Psoas muscle (tissue), 8 donors: ENCODE measurements around the gene AQP2. TPM values are rescaled to one million over a fixed set of nuclear protein-coding genes. Genes with fewer than 3 reads are reported as not detected.

Experiments used
- ATAC-seq, 4 donors: fragments of 200-7000 bp; cut with Tn5 transposase; one replicate each; pipeline ENCODE4 v1.9.1; 2020; ENCODE audit warnings: moderate library complexity in 3 of 4, mild to moderate bottlenecking in 2 of 4
- DNase-seq, 2 donors: peaks; one replicate each; pipeline ENCODE4 v3.0.0-alpha.2; 2020
- H3K27ac ChIP-seq: fragments of 200-600 bp; one replicate; pipeline ENCODE4 v1.8.0; 2022
- H3K27me3 ChIP-seq, 3 donors: fragments of 200-600 bp in 1 of 3; one replicate each; pipeline versions ENCODE4 v1.6.1 to v1.8.0; 2013 to 2022; ENCODE audit warnings: low read length in 2 of 3, mild to moderate bottlenecking in 2 of 3, moderate library complexity in 1 of 3; ENCODE audit not compliant: insufficient read depth in 3 of 3
- H3K36me3 ChIP-seq, 2 donors: fragments of 200-600 bp in 1 of 2; one replicate each; pipeline versions ENCODE4 v1.6.1 to v1.8.0; 2013 to 2022; ENCODE audit warnings: low read depth in 1 of 2, mild to moderate bottlenecking in 1 of 2, moderate library complexity in 1 of 2; ENCODE audit not compliant: insufficient read depth in 1 of 2
- H3K4me1 ChIP-seq: fragments of 200-600 bp; one replicate; pipeline ENCODE4 v1.8.0; 2022
- H3K4me3 ChIP-seq: fragments of 200-600 bp; one replicate; pipeline ENCODE4 v1.8.0; 2022; ENCODE audit warnings: mild to moderate bottlenecking
- H3K9me3 ChIP-seq: fragments of 200-600 bp; one replicate; pipeline ENCODE4 v1.8.0; 2022
- WGBS, 3 donors: extraction: QIAGEN DNeasy Blood & Tissue Kit; methylation state at CpG; one replicate each; pipeline versions ENCODE4 v1.1.6 to v1.1.7; 2013; 5-methylcytosine and 5-hydroxymethylcytosine counted together
- intact Hi-C, 2 donors: fragments of 100-400 bp; cut with DNase I; formaldehyde crosslinking; loops; one replicate each; pipeline versions ENCODE4 v1.11.0 to v1.14.2; 2022
- polyA plus RNA-seq, 3 donors: library from polyadenylated mRNA; stranded (reverse); fragments of 200-250 nt; gene quantifications; one replicate each; pipeline ENCODE4 v1.2.3, GENCODE V29; 2013
- total RNA-seq, 4 donors: library from RNA; stranded (reverse); fragmentation: NEBNext Ultra II Directional in 2 of 4; extraction: Animal tissue kit (Norgen Biotek cat#: 25700) in 2 of 4; gene quantifications; one replicate each; pipeline versions ENCODE4 v1.2.1 to v1.2.4, GENCODE V29; 2021 to 2023
- TF ChIP-seq, protein P1 (sequence below): fragments of 200-600 bp; IDR thresholded peaks from one replicate; pipeline ENCODE4 v1.8.0; 2022; ENCODE audit warnings: antibody characterized with exemption
- donor health status: healthy with polysubstance abuse.
- donor health status: DM: no; HTN: no; CAD: no; lungs with moderate emphysema.
- donor health status: Bipolar disorder and iron deficiency.
- donor health status: healthy.
- donor health status: DM: yes; HTN: yes; CAD: no.
- donor health status: DM: no; HTN: no; CAD: no.
- donor health status: DM: no; HTN: no; CAD: no.
- donor health status: DM: yes; HTN: yes; CAD: no.

AQP2 gene
- total and polyA plus RNA-seq, 7 donors = not detected

- Histone ChIP-seq H3K4me3 (no peak overlapping the region), H3K27me3 (peaks cover 0 to 4% (median 0%) of the 10 kb centered on the region in 3 donors), H3K4me1 (no peaks in the 10 kb centered on the region), H3K27ac (no peak overlapping the region), H3K9me3 (no peaks in the 10 kb centered on the region), H3K36me3 (no peaks in the 10 kb centered on the region)
- DNase-seq (peak in 1 of 2 donors; percentile 45), ATAC-seq (no peak)
- TF ChIP-seq, protein P1, sequence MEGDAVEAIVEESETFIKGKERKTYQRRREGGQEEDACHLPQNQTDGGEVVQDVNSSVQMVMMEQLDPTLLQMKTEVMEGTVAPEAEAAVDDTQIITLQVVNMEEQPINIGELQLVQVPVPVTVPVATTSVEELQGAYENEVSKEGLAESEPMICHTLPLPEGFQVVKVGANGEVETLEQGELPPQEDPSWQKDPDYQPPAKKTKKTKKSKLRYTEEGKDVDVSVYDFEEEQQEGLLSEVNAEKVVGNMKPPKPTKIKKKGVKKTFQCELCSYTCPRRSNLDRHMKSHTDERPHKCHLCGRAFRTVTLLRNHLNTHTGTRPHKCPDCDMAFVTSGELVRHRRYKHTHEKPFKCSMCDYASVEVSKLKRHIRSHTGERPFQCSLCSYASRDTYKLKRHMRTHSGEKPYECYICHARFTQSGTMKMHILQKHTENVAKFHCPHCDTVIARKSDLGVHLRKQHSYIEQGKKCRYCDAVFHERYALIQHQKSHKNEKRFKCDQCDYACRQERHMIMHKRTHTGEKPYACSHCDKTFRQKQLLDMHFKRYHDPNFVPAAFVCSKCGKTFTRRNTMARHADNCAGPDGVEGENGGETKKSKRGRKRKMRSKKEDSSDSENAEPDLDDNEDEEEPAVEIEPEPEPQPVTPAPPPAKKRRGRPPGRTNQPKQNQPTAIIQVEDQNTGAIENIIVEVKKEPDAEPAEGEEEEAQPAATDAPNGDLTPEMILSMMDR = no peak
- WGBS, 3 donors = 72 to 75% (median 73%) methylated on average over 17 of the region's 17 CpGs
- intact Hi-C loops = loop anchor here in 1 of 2 donors (10.0 kb wide), 1 partner anchor 199 kb away; no protein-coding TSS in a partner anchor
These were observed 24.8 kb downstream of the AQP2 start for GRCh38 chr12:49975318-49975761.

GRCh38 chr12:49976557-49976956 is 26.0 kb downstream of the AQP2 start:
- Histone ChIP-seq H3K4me3 (no peak overlapping the region), H3K9me3 (no peaks in the 10 kb centered on the region), H3K27me3 (no peaks in the 10 kb centered on the region), H3K27ac (no peak overlapping the region), H3K36me3 (no peaks in the 10 kb centered on the region), H3K4me1 (no peaks in the 10 kb centered on the region)
- DNase-seq (no peak), ATAC-seq (no peak)
- TF ChIP-seq, protein P1 = no peak
- intact Hi-C loops = loop anchor here in 1 of 2 donors (10.0 kb wide), 1 partner anchor 198 kb away; no protein-coding TSS in a partner anchor
- WGBS, 3 donors = 91 to 94% (median 93%) methylated on average over 2 of the region's 2 CpGs

GRCh38 chr12:49978125-49978524 is 27.6 kb downstream of the AQP2 start:
- no peaks in the 10 kb centered on the region for H3K9me3 ChIP-seq
- no peak for ATAC-seq
- no peaks in the 10 kb centered on the region for H3K36me3 ChIP-seq
- intact Hi-C loops = loop anchor here in 1 of 2 donors (10.0 kb wide), 1 partner anchor 197 kb away; no protein-coding TSS in a partner anchor
- no peak overlapping the region for H3K4me3 ChIP-seq
- no peak overlapping the region for H3K27ac ChIP-seq
- 88 to 91% (median 90%) methylated on average over 4 of the region's 4 CpGs for WGBS, 3 donors
- DNase-seq = peak in 1 of 2 donors; percentile 5
- no peaks in the 10 kb centered on the region for H3K27me3 ChIP-seq
- TF ChIP-seq, protein P1 = no peak
- no peaks in the 10 kb centered on the region for H3K4me1 ChIP-seq

DNA sequence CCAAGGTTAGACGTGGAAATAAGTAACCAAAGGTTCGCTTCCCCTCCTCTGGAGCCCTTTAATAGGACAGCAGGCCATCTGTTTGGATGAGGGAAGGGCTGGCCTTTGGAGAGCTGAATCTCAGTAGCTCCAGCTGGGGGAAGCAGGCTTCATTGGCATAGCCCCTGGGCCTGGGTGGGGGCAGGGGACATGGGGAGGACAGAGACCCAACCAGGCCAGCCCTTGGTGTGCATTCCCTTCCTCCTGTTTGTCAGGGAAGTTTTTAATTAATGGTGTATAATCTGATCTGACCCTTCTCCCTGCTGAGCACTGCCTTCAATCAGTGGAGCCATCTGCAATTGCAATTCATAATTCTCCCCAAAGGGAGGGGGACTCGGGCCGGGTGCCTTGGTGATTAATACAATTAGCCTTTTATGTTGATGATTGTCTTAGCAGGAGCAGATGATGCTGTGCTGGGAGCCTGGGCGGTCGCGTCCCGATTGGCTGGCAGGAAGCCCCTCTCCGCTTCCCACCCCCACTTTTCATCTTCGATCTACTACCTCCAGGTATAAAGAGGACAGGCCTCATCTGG is 28.6 kb downstream of the AQP2 start:
- H3K27me3 ChIP-seq = no peaks in the 10 kb centered on the region
- H3K27ac ChIP-seq = no peak overlapping the region
- ATAC-seq = no peak
- DNase-seq = peak in 1 of 2 donors; percentile 33
- intact Hi-C loops = loop anchor here in 1 of 2 donors (10.0 kb wide), 1 partner anchor 196 kb away; no protein-coding TSS in a partner anchor
- H3K4me1 ChIP-seq = no peaks in the 10 kb centered on the region
- H3K9me3 ChIP-seq = no peaks in the 10 kb centered on the region
- no peaks in the 10 kb centered on the region for H3K36me3 ChIP-seq
- TF ChIP-seq, protein P1 = no peak
- no peak overlapping the region for H3K4me3 ChIP-seq
- 70 to 85% (median 79%) methylated on average over 10 of the region's 10 CpGs for WGBS, 3 donors
